A549 (cell line): Measurements from ENCODE around the gene TRAPPC2.
"Not testable (repeated sequence)": the region's sequence is repeated elsewhere in the genome, so short reads cannot be mapped to it uniquely, and the experiment has no call there.

ENCODE experiments used
- BHLHE40 ChIP-seq: IDR thresholded peaks from 2 replicates; pipeline ENCODE4 v1.6.1; 2012; ENCODE audit warnings: low read depth, low read length, inconsistent platforms
- CEBPB ChIP-seq, 2 experiments: fragments of >200 bp in 1 of 2; sonication (Bioruptor Twin) in 1 of 2; formaldehyde crosslinking in 1 of 2; IDR thresholded peaks; 2 replicates each; pipeline ENCODE4 v1.6.1; 2012 to 2016
- EHMT2 ChIP-seq: fragments of 200-600 bp; sonication (generic); IDR thresholded peaks from 2 replicates; pipeline ENCODE4 v1.6.1; 2016; ENCODE audit warnings: antibody characterized with exemption, low read depth, mild to moderate bottlenecking, moderate library complexity
- FOSB ChIP-seq: fragments of 250-450 bp; sonication (Bioruptor Pico); IDR thresholded peaks from 2 replicates; pipeline ENCODE4 v1.5.0; 2020; ENCODE audit warnings: mild to moderate bottlenecking, moderate library complexity
- HMGXB4 ChIP-seq: fragments of 250-450 bp; sonication (Bioruptor Pico); IDR thresholded peaks from 2 replicates; pipeline ENCODE4 v1.5.0; 2021; ENCODE audit warnings: mild to moderate bottlenecking, moderate library complexity, borderline replicate concordance
- PHF8 ChIP-seq: fragments of 200-600 bp; sonication (generic); IDR thresholded peaks from 2 replicates; pipeline ENCODE4 v1.6.1; 2016; ENCODE audit warnings: low read depth, mild to moderate bottlenecking, antibody characterized with exemption, moderate library complexity, borderline replicate concordance
- POLR2A ChIP-seq: IDR thresholded peaks from 2 replicates; pipeline ENCODE4 v1.6.1; 2012; ENCODE audit warnings: mild to moderate bottlenecking, low read length
- RAD21 ChIP-seq, 2 experiments: fragments of >200 bp in 1 of 2; sonication (Bioruptor Twin) in 1 of 2; formaldehyde crosslinking in 1 of 2; IDR thresholded peaks in 1 of 2; conservative IDR thresholded peaks in 1 of 2; 2 replicates in 1 of 2; 3 replicates in 1 of 2; pipeline ENCODE4 v1.6.1; 2012 to 2018; ENCODE audit warnings: inconsistent platforms in 1 of 2
- SREBF2 ChIP-seq: fragments of 450-650 bp; IDR thresholded peaks from 2 replicates; pipeline ENCODE4 v1.6.1; 2014; ENCODE audit warnings: mild to moderate bottlenecking, moderate library complexity
- TF ChIP-seq, protein P1 (sequence below): fragments of >200 bp; sonication (Bioruptor Twin); formaldehyde crosslinking; IDR thresholded peaks from 3 replicates; pipeline ENCODE4 v1.5.1; 2016
- TF ChIP-seq, protein P2 (sequence below): fragments of 200-600 bp; sonication (generic); IDR thresholded peaks from 2 replicates; pipeline ENCODE4 v1.6.1; 2016; ENCODE audit warnings: antibody characterized with exemption, mild to moderate bottlenecking, moderate library complexity

- TF ChIP-seq, protein P1, sequence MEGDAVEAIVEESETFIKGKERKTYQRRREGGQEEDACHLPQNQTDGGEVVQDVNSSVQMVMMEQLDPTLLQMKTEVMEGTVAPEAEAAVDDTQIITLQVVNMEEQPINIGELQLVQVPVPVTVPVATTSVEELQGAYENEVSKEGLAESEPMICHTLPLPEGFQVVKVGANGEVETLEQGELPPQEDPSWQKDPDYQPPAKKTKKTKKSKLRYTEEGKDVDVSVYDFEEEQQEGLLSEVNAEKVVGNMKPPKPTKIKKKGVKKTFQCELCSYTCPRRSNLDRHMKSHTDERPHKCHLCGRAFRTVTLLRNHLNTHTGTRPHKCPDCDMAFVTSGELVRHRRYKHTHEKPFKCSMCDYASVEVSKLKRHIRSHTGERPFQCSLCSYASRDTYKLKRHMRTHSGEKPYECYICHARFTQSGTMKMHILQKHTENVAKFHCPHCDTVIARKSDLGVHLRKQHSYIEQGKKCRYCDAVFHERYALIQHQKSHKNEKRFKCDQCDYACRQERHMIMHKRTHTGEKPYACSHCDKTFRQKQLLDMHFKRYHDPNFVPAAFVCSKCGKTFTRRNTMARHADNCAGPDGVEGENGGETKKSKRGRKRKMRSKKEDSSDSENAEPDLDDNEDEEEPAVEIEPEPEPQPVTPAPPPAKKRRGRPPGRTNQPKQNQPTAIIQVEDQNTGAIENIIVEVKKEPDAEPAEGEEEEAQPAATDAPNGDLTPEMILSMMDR, result not testable (repeated sequence)
- not testable (repeated sequence) for TF ChIP-seq POLR2A; PHF8; EHMT2; FOSB; HMGXB4 (CRISPR knock-in tag); RAD21 (conservative IDR thresholded peaks at IDR 0.05 in 1 of 2, IDR thresholded peaks at IDR 0.05 in 1 of 2); CEBPB (IDR thresholded peaks at IDR 0.05); SREBF2; BHLHE40
- TF ChIP-seq, protein P2, sequence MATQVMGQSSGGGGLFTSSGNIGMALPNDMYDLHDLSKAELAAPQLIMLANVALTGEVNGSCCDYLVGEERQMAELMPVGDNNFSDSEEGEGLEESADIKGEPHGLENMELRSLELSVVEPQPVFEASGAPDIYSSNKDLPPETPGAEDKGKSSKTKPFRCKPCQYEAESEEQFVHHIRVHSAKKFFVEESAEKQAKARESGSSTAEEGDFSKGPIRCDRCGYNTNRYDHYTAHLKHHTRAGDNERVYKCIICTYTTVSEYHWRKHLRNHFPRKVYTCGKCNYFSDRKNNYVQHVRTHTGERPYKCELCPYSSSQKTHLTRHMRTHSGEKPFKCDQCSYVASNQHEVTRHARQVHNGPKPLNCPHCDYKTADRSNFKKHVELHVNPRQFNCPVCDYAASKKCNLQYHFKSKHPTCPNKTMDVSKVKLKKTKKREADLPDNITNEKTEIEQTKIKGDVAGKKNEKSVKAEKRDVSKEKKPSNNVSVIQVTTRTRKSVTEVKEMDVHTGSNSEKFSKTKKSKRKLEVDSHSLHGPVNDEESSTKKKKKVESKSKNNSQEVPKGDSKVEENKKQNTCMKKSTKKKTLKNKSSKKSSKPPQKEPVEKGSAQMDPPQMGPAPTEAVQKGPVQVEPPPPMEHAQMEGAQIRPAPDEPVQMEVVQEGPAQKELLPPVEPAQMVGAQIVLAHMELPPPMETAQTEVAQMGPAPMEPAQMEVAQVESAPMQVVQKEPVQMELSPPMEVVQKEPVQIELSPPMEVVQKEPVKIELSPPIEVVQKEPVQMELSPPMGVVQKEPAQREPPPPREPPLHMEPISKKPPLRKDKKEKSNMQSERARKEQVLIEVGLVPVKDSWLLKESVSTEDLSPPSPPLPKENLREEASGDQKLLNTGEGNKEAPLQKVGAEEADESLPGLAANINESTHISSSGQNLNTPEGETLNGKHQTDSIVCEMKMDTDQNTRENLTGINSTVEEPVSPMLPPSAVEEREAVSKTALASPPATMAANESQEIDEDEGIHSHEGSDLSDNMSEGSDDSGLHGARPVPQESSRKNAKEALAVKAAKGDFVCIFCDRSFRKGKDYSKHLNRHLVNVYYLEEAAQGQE, result not testable (repeated sequence)
Measured at GRCh38 chrX:13726583-13726982, 7.8 kb downstream of the TRAPPC2 start.
